ENCODE results near the gene IGF1R.
A peak's percentile ranks its signal among the peaks of the same experiment; 100 is the strongest.

Gene IGF1R

DNA sequence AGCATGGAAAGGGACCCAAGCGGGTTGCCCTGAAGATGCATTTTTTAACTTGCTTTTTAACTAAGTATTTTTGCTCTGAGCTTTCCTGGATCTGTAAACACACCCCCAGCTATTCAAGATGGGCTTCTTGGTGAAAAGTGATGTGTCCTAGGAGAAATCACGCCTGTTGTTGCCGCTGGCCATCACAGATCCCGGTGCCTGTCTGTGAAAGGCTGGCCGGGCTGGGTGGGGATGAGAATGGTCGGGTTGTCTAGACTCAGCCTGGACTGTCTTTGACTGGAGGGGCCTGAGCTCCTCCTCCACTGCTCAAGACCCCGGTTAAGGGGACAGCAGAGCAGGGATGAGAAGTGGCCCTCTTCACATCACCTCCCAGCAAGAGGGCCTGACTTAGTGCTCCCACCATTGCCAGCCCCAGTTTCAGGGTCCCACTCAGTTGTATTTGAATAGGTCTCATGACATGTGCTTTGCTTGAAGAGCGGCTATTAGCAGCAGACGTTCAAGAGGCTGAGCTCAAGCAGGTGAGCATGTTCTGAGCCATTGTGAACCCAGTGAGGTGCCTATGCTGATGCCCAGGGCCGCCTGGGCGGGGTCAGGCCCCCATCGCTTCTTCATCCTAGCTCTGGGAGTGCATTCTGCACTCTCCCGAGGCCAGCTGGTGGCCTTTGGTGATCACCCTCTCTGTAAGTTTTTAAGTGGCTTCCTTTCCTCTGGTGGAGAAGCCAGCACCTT lies 79.9 kb downstream of the IGF1R start:
- DNase-seq = no peak

GRCh38 chr15:98728811-98729160 lies 80.4 kb downstream of the IGF1R start:
- DNase-seq = no peak

GRCh38 chr15:98729446-98730042 lies 81.2 kb downstream of the IGF1R start:
- DNase-seq = no peak

GRCh38 chr15:98730860-98731711 lies 82.7 kb downstream of the IGF1R start:
- DNase-seq = no peak

DNA sequence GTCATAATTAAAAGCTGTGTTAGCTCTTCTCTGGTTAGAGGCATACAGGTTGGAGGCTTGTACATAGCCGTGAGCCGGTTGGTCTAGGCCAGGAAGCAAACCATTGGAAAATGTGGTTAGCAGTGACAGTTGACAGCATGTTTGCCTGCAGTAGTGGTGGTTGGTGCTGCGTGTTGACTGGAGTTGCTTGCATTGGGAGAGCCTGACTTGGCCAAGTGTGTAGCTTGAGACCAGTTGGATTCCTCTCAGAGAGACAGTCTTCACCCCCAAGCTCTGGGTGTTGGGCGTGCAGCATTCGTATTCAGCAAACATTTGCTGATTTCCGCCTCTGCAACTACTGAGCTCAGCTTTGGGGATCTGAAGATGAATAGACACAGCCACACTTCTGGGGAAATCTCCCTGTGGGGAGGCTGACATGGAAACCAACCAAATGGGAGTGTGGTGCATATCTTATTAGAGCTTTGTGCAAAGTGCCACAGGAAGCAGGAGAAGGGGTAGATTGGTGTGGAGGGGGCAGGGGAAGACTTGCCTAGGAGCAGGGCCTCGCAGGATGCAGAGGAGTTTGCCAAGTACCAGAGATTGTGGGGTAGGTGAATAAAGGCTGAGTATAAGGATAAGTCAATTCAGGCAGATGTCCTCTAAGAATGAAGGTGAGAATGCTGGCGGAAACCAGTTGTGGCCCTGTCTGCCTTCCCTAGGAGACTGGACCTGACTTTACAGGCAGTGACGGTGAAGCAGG lies 83.5 kb downstream of the IGF1R start:
- no peak for DNase-seq

GRCh38 chr15:98733098-98733497 lies 84.8 kb downstream of the IGF1R start:
- DNase-seq = no peak

DNA sequence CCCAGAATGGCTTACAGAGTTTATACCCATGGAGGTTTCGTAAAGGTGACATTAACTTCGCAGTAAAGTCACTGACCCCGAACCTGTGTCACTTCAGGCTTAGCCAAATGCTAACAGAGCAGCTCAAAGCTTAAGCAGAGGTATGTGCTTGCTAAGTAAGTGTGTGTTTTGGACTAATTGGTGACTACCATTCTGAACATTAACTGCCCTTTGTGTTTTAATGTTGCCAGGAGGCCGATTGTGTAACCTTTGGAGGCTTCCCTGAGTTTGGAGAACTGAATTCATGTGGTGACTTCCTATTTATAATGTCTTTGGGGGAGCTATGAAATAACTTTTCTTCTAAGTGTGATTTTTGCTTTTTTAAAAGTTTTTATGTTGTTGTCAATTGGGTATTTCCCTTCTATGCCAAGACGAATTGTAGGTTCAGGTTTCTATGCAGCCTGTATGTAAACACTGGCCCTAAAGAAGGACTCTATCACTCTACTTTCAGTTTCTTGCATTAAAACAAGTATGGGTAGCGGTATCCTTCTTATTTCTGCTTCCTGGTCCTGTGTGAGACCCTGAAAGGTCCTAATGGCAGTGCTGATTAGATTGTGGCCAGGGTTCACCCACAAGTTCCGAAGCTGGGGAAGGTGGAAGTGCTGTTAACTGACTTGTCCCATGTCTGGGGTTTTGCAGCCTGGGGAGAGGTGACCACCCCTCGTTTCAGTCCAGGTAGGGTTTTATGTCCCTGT lies 86.3 kb downstream of the IGF1R start:
- DNase-seq = peak; percentile 69 to 70

GRCh38 chr15:98735304-98735703 lies 87.0 kb downstream of the IGF1R start:
- DNase-seq = no peak

DNA sequence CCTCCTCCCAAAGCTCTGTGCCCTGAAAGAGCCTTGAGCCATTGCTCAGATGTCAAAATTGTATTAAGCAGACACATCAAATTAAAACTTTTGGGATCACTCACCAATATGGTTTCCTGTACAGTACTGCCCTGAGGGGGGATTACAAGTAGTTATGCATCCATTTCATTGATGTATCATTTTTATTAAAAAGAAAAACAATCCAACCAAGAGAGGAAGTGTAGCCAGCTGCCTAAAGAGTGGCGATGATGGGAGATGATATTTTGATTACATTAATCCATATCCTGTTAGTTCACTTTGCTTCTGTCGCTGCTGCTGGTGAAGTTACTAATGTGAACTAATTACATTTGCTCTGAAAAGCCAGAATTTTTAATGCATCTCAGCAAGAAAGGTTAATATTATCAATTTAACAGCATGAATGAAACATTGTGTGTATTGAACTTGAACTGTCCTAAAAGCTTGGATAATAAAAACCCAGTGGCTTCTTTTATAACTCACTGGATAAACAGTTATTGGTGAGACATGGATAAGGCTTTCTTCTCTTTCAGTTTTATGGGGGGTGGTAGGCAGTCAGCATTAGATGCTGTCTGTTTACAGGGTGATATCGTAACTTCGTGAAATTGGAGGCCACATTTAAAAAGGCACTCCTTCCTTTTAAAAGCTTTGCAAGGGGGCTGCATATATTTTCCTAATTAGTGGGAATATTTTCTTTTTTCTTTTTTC lies 87.7 kb downstream of the IGF1R start:
- DNase-seq = no peak

DNA sequence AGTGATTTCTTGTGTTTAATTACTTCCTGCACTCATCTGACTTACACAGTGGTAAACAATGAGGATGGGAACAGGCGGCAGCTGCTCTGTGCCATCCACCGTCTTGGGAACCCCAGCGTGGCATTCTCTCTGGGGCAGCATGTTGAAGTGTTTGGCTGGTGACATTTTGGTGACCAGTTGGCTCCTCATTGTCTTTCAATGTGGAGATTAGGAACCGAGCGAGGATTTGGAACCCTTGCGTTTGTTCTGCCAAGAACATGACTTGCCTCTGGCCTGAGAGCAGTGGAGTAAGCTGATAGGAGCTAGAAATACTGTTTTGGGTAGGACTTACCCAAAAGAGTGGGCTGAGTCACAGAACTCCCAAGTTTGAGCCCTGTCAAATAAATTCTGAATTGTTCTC lies 88.8 kb downstream of the IGF1R start:
- no peak for DNase-seq

DNA sequence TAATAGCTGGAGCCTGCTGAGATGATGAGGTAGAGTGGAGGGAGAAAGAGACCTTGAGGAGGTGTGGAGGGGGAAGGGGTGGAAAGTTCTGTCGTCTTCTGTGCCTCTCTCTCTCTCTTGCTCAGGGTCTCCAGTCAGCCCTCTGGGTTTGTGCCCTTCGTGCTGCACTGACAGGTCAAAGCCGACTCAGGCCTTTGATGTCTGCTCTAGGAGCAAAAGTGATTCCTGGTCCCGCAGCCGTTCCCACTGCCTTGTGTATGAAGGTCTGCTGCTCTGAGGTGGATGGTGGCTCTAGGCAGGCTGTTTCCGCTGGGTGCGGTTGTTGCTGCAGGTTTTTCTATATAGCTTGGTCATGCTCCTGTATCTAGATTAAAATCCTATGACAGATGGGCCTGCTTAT lies 89.4 kb downstream of the IGF1R start:
- DNase-seq = no peak

DNA sequence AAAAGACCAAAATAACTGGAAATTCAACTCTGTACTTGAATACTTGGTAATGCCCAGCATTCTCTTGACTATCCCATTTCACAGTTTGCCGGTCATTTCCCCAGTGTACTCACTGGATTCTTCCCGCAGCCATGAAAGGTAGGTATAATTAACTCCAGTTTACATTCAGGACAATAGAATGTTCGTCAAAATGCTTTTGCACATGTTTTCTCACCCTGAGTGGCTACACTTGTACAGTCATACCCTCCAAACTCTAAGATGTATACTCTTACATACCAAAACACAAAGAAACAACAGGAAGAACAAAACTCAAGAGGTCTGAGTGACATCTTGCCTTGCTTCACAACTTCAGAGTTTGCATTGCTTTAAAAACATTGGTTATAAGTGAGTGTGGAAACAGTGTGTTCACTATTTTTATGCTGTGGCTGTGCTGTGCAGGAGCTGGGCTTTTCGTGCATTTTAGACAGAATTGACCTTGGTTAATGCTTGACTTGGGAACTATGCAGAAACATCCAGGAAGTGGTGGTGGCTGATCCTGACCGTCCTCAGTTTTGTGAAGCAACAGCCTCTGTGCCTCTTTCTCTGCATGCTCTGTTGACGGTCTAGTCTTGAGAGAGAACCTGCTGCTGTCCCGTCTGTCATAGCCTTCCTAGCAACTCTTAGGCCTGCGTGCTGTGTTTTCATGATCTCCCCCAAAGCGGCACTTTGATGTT lies 90.5 kb downstream of the IGF1R start:
- DNase-seq = peak in 1 of 2 donors; percentile 27

GRCh38 chr15:98740295-98740694 lies 92.0 kb downstream of the IGF1R start:
- DNase-seq = no peak

DNA sequence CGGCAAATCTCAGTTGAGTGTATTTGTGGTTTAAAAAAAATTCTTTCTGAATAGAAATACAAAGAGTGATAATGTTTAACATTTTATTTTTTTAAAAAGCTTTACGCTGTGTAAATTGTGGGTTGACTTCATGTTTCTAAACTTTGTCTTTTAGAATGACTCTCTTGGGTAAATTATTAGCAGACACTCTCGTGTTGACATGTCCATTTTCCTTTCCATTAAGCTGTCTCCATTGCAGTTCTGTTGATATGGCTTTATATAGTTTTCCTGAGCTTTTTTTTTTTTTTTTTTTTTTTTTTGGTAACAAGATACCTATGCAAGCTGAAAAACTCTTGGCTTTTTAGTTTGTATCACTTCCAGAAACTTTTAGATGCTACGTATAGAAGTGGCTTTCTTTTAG lies 92.6 kb downstream of the IGF1R start:
- no peak for DNase-seq

DNA sequence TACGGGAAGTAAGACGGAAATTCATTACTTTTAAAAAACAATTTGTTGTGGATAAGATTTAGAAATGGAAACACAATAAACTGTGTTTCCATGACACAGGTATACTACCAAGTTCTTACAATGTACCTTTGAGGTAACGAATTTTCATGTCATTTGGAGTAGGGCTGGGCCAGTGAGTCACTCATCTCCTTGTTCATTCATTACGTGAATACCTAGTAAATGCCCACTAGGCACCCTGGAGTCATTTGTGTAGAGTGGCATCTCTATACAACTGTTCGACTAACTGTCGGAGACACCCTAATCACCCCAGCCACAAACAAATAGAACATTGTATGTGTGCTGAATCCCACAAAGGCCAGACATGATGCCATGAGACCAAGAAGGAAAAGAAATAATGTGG lies 94.8 kb downstream of the IGF1R start:
- DNase-seq = no peak

GRCh38 chr15:98744506-98744905 lies 96.2 kb downstream of the IGF1R start:
- no peak for DNase-seq

DNA sequence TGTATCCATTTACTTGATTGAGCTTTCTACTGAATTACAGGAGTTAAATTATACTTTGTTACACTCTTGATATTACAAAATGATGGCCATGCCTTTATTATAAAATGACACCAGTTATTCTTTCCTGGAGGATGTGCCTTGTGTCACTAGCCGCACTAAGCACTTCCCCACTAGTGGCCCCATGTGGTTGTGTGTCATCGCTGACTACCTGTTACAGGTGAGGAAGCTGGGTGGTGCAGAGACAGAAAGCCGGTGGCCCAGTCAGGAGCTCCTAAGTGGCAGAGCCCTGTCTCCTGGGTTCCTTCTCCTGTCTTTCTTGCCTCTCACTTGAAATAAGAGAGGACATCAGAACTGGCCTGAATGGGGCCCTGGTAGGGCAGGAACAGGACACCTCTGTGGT lies 96.8 kb downstream of the IGF1R start:
- no peak for DNase-seq

DNA sequence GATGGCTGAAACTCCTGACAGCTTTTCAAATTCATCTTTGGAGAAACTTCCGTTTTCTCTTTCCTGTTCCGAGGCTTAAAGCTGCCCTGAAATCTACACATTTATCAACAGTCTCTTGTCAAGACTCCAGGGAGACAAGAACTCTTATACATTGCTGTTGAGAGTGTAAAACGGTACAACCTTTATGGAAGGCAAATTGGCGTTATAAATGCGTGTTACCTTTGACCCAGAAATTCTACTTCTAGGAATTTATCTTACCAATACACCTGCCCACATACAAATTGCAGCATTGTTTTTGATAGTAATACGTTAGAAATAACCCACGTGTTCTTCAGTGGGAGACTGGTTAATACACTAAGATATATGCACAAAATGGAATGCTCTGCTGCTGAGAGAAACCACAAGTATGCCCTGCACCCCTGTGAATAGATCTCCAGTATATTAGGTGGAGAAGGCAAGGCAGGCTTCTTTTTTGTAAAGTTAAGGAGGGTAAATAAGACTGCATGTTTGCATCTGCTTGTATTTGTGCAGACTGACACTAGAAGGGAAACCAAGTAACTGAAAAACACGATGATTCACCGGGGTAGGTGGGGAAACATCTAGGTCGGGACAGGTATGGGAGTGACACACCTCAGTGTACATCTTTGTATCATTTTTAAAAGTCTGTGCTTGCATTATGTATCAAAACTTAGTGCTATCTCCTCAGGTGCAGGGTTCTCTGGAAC lies 97.5 kb downstream of the IGF1R start:
- DNase-seq = peak; percentile 35 to 37

GRCh38 chr15:98746375-98747155 lies 98.2 kb downstream of the IGF1R start:
- DNase-seq = no peak

Measured in inflammatory macrophage (primary cell).